Panc1 (cell line): ENCODE measurements around the gene UTF1. TPM values are rescaled to one million over a fixed set of nuclear protein-coding genes. Genes with fewer than 3 reads are reported as not detected.

Source experiments
- ATAC-seq: fragments of 200-7000 bp; cut with Tn5 transposase; 2 replicates; pipeline ENCODE4 v1.9.1; 2020; ENCODE audit warnings: mild to moderate bottlenecking, moderate library complexity
- BruUV-seq: library from RNA; stranded (reverse); fragments of 400-500 nt; replicated peaks from 2 replicates; lab custom pipeline; 2021; lab: Mats Ljungman, UMichigan
- CTCF ChIA-PET: fragments of 300-600 bp; sonication (Branson Sonifier 250); formaldehyde crosslinking; loops from one replicate; lab custom pipeline; 2022; ENCODE audit warnings: antibody characterized with exemption; lab: Charles Lee
- POLR2A ChIA-PET: fragments of 300-600 bp; sonication (Branson Sonifier 250); formaldehyde crosslinking; loops from one replicate; lab custom pipeline; 2022; ENCODE audit warnings: antibody characterized with exemption; lab: Charles Lee
- DNase-seq: peaks from one replicate; pipeline ENCODE4 v3.0.0-alpha.2; 2010; ENCODE audit warnings: low read depth, low spot score
- H3K27ac ChIP-seq: 2 replicates; pipeline ENCODE4 v1.5.1; 2011; ENCODE audit warnings: mild to moderate bottlenecking, low read length, inconsistent platforms
- H3K27me3 ChIP-seq: fragments of 200-500 bp; sonication (Bioruptor generic); 2 replicates; pipeline ENCODE4 v1.6.0; 2014; ENCODE audit warnings: low read length, inconsistent platforms; ENCODE audit not compliant: control insufficient read depth, insufficient read depth
- H3K36me3 ChIP-seq: fragments of 200-500 bp; sonication (Bioruptor generic); 2 replicates; pipeline ENCODE4 v1.5.1; 2014; ENCODE audit warnings: inconsistent platforms, mild to moderate bottlenecking, low read length, moderate library complexity; ENCODE audit not compliant: control insufficient read depth, insufficient read depth
- H3K4me1 ChIP-seq: 2 replicates; pipeline ENCODE4 v1.5.1; 2011; ENCODE audit warnings: inconsistent platforms, mild to moderate bottlenecking, low read length, moderate library complexity; ENCODE audit not compliant: control insufficient read depth, insufficient read depth
- H3K4me3 ChIP-seq, 2 experiments: 2 replicates each; pipeline ENCODE4 v1.5.1; 2011 to 2012; ENCODE audit warnings: low read depth in 2 of 2, low read length in 2 of 2, mild to moderate bottlenecking in 2 of 2, inconsistent platforms in 1 of 2, moderate library complexity in 1 of 2
- H3K9me3 ChIP-seq: fragments of 200-500 bp; sonication (Bioruptor generic); 2 replicates; pipeline ENCODE4 v1.5.1; 2014; ENCODE audit warnings: low read depth, mild to moderate bottlenecking, inconsistent platforms, low read length, moderate library complexity; ENCODE audit not compliant: control insufficient read depth, insufficient read depth
- POLR2AphosphoS5 ChIP-seq: IDR thresholded peaks from 2 replicates; pipeline ENCODE4 v1.6.1; 2012; ENCODE audit warnings: mild to moderate bottlenecking, low read depth, low read length, moderate library complexity
- SIN3A ChIP-seq: IDR thresholded peaks from 2 replicates; pipeline ENCODE4 v1.6.1; 2012; ENCODE audit warnings: low read depth, mild to moderate bottlenecking, low read length, moderate library complexity, borderline replicate concordance; ENCODE audit not compliant: insufficient read depth
- TCF7L2 ChIP-seq: IDR thresholded peaks from 2 replicates; pipeline ENCODE4 v1.6.1; 2011; ENCODE audit warnings: mild to moderate bottlenecking, low read depth, low read length, inconsistent platforms
- in situ Hi-C: cut with HindIII; loops from 2 replicates; pipeline ENCODE4 v1.10.0; 2016; ENCODE audit warnings: low sequenced_read_pairs, low pct_unique_long_range_greater_than_20kb
- intact Hi-C: fragments of 100-400 bp; cut with micrococcal nuclease; formaldehyde crosslinking; loops from one replicate; pipeline ENCODE4 v1.10.0; 2022; ENCODE audit not compliant: unreplicated experiment
- total RNA-seq: library from RNA; stranded (reverse); gene quantifications from one replicate; pipeline ENCODE4 v1.2.1, GENCODE V29; 2021; ENCODE audit not compliant: unreplicated experiment
- TF ChIP-seq, protein P1 (sequence below), 2 experiments: IDR thresholded peaks; 2 replicates each; pipeline ENCODE4 v1.6.1; 2011 to 2012; ENCODE audit warnings: low read depth in 2 of 2, control low read depth in 1 of 2, low read length in 1 of 2, mild to moderate bottlenecking in 1 of 2, moderate library complexity in 1 of 2; ENCODE audit not compliant: insufficient read depth in 1 of 2
- TF ChIP-seq, protein P2 (sequence below): fragments of 450-650 bp; IDR thresholded peaks from 2 replicates; pipeline ENCODE4 v1.5.1; 2017; ENCODE audit warnings: mild to moderate bottlenecking

UTF1 gene
- total RNA-seq, 1 experiment from 2014 or later, result not detected

DNA sequence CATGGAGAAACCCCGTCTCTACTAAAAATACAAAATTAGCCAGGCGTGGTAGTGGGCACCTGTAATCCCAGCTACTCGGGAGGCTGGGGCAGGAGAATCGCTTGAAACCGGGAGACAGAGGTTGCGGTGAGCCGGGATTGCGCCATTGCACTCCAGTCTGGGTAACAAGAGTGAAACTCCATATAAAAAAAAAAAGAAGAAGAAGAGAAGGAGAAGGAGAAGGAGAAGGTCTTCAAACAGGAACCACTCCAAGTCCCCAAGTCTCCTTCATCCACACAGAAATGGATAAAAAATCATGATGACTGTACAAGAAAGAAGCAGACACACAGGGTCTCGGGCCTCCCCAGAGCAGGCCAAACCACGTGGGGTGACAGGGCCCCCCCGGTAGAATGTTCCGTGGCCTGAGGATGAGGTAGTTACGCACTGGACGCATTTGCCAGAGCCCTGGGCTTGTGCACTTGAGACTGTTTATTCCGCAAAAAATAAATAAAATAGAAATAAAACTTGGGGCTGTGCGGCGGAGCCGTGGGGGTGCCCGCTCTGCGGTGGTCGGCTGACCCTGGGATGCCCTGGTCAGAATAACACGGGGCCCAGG, 23.4 kb downstream of the UTF1 start:
- no TSS peak for BruUV-seq
- Histone ChIP-seq H3K27me3 (no peaks in the 10 kb centered on the region), H3K4me1 (peaks cover 14% of the 10 kb centered on the region), H3K27ac (no peak overlapping the region), H3K9me3 (no peaks in the 10 kb centered on the region), H3K4me3 (no peak overlapping the region), H3K36me3 (no peaks in the 10 kb centered on the region)
- in situ Hi-C loops (no loop called here), intact Hi-C loops (no loop called here)
- ATAC-seq (no peak), DNase-seq (no peak)
- ChIA-PET CTCF (no interaction called here), POLR2A (no interaction called here)
- TF ChIP-seq POLR2AphosphoS5 (no peak), SIN3A (no peak), TCF7L2 (no peak)
- TF ChIP-seq, protein P1, sequence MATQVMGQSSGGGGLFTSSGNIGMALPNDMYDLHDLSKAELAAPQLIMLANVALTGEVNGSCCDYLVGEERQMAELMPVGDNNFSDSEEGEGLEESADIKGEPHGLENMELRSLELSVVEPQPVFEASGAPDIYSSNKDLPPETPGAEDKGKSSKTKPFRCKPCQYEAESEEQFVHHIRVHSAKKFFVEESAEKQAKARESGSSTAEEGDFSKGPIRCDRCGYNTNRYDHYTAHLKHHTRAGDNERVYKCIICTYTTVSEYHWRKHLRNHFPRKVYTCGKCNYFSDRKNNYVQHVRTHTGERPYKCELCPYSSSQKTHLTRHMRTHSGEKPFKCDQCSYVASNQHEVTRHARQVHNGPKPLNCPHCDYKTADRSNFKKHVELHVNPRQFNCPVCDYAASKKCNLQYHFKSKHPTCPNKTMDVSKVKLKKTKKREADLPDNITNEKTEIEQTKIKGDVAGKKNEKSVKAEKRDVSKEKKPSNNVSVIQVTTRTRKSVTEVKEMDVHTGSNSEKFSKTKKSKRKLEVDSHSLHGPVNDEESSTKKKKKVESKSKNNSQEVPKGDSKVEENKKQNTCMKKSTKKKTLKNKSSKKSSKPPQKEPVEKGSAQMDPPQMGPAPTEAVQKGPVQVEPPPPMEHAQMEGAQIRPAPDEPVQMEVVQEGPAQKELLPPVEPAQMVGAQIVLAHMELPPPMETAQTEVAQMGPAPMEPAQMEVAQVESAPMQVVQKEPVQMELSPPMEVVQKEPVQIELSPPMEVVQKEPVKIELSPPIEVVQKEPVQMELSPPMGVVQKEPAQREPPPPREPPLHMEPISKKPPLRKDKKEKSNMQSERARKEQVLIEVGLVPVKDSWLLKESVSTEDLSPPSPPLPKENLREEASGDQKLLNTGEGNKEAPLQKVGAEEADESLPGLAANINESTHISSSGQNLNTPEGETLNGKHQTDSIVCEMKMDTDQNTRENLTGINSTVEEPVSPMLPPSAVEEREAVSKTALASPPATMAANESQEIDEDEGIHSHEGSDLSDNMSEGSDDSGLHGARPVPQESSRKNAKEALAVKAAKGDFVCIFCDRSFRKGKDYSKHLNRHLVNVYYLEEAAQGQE (IDR thresholded peaks at IDR 0.05; ENCODE audit: insufficient read depth in 1 of 2, low read depth in 2 of 2, low read length in 1 of 2), result no peak

DNA sequence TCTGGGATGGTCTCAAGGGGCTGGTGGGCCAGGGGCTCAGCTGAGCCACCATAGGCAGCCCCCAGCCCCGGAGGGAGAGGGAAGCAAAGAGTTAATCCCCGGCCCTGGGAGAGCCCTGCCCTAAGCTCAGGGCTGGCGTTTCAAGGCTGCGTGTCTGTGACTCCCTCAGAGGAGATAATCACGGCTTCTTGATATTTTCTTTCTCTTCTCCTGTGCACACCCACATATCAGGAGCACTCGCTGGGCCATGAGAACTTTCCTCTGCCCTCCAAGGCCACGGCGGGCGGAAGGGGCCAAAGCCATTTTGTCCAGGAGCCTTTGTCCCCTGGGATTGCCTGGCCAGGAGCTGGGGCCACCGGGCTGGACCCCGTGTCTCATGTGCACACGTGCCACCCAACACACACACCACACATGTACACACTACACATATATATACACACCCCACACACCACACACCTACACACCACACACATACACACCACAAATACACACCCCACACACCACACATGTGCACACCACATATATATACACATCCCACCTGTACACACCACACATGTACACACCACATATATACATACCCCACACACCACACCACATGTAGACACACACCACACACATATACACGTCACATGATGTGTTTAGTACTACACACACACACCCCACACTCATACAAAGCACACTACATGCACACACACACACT, 24.6 kb downstream of the UTF1 start:
- TF ChIP-seq TCF7L2 (no peak), POLR2AphosphoS5 (no peak), SIN3A (no peak)
- TF ChIP-seq, protein P1 (IDR thresholded peaks at IDR 0.05; ENCODE audit: insufficient read depth in 1 of 2, low read depth in 2 of 2, low read length in 1 of 2), result no peak
- TF ChIP-seq, protein P2, sequence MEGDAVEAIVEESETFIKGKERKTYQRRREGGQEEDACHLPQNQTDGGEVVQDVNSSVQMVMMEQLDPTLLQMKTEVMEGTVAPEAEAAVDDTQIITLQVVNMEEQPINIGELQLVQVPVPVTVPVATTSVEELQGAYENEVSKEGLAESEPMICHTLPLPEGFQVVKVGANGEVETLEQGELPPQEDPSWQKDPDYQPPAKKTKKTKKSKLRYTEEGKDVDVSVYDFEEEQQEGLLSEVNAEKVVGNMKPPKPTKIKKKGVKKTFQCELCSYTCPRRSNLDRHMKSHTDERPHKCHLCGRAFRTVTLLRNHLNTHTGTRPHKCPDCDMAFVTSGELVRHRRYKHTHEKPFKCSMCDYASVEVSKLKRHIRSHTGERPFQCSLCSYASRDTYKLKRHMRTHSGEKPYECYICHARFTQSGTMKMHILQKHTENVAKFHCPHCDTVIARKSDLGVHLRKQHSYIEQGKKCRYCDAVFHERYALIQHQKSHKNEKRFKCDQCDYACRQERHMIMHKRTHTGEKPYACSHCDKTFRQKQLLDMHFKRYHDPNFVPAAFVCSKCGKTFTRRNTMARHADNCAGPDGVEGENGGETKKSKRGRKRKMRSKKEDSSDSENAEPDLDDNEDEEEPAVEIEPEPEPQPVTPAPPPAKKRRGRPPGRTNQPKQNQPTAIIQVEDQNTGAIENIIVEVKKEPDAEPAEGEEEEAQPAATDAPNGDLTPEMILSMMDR, result no peak
- in situ Hi-C loops (no loop called here), intact Hi-C loops (no loop called here)
- H3K27me3 ChIP-seq, result no peaks in the 10 kb centered on the region
- no TSS peak for BruUV-seq
- CTCF ChIA-PET, result no interaction called here
- no peak for DNase-seq
- ATAC-seq, result no peak
- no peaks in the 10 kb centered on the region for H3K9me3 ChIP-seq
- no peak overlapping the region for H3K27ac ChIP-seq
- peaks cover 25% of the 10 kb centered on the region for H3K4me1 ChIP-seq
- H3K36me3 ChIP-seq, result no peaks in the 10 kb centered on the region
- H3K4me3 ChIP-seq, result no peak overlapping the region
- POLR2A ChIA-PET, result no interaction called here
